GM19463 (cell line): ENCODE results near the gene OCIAD1.
"Not testable (repeated sequence)": the region's sequence is repeated elsewhere in the genome, so short reads cannot be mapped to it uniquely, and the experiment has no call there.

ENCODE experiments used
- ATAC-seq: cut with Tn5 transposase; IDR thresholded peaks from one replicate; pipeline ENCODE4 v1.9.1; 2021; ENCODE audit warnings: mild to moderate bottlenecking, moderate library complexity; ENCODE audit not compliant: unreplicated experiment

OCIAD1 gene

GRCh38 chr4:48816971-48817370 lies 13.9 kb upstream of the OCIAD1 start:
- ATAC-seq = no peak

GRCh38 chr4:48821431-48821830 lies 9.5 kb upstream of the OCIAD1 start:
- not testable (repeated sequence) for ATAC-seq

- no peak for ATAC-seq
These were observed 3.3 kb upstream of the OCIAD1 start for GRCh38 chr4:48827622-48828021.

GRCh38 chr4:48831532-48832030 lies 693 bp downstream of the OCIAD1 start:
- ATAC-seq = no peak

GRCh38 chr4:48832571-48832970 lies 1.7 kb downstream of the OCIAD1 start:
- ATAC-seq = no peak

- no peak for ATAC-seq
These were observed 5.8 kb downstream of the OCIAD1 start for GRCh38 chr4:48836658-48837057.

GRCh38 chr4:48841045-48841827 lies 10.3 kb downstream of the OCIAD1 start:
- ATAC-seq = no peak

GRCh38 chr4:48844843-48845242 lies 14.0 kb downstream of the OCIAD1 start:
- ATAC-seq = no peak

- ATAC-seq = not testable (repeated sequence)
These were observed 17.9 kb downstream of the OCIAD1 start for GRCh38 chr4:48848799-48849198.

DNA sequence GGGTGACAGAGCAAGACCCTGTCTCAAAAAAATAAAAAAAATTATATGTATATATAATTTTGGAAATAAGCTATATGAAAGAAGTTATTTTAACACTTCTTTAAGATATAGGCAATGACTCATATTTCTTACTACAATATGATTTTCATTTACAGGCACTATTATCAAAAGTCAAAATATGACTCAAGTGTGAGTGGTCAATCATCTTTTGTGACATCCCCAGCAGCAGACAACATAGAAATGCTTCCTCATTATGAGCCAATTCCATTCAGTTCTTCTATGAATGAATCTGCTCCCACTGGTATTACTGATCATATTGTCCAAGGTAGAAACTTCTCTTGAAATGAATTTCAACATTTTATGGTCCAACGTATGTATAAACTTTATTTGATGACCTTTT lies 20.8 kb downstream of the OCIAD1 start:
- no peak for ATAC-seq

DNA sequence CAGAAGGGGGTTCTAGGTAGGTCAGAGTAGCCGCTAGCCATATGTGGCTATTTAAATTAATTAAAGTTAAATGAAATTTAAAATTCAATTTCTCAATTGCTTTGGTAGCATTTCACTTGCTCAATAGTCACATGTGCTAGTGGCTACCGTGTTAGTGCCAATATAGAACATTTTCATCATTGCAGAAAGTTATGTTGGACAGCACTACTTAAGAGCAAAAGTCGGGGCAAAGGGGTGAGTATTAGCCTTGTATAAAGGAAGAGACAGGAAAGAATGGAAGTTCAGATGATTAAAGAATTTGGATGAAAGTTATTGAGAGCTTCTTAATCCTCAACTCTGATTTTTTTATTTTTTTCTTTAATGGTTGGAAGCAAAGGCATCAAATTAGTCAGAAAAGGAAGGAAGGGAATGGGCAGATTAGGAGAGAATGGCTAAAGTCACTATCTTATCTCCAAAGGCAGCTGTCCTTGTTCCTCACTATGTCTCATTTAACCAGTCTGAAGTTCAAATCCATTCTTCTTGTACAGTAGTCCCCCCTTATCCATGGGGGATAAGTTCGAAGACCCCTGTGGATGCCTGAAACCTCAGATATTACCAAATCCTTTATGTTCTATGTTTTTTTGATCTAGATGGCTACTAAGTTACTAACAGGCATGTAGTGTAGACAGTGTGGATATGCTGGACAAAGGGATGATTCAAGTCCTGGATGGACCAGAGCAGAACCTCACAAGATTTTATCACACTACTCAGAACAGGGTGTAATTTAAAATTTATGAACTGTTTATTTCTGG lies 22.9 kb downstream of the OCIAD1 start:
- no peak for ATAC-seq

DNA sequence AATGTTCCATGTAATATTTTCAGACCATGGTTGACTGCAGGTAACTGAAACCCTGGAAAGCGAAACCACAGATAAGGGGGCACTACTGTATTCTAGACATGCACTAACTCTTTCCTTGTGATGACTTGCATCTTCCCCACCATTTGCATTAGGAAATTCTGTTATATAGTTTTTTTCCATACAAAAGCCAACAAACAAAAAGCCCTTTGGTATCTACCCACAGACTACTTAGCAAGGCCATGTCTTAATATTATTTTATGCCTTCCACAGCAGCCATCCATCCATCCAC lies 23.5 kb downstream of the OCIAD1 start:
- no peak for ATAC-seq

- no peak for ATAC-seq
These were observed 24.1 kb downstream of the OCIAD1 start for GRCh38 chr4:48854982-48855381.

GRCh38 chr4:48858130-48858529 lies 27.2 kb downstream of the OCIAD1 start:
- no peak for ATAC-seq

GRCh38 chr4:48862038-48862437 lies 31.1 kb downstream of the OCIAD1 start:
- no peak for ATAC-seq

- ATAC-seq = no peak
These were observed 31.8 kb downstream of the OCIAD1 start for GRCh38 chr4:48862661-48863060.

- no peak for ATAC-seq
These were observed 32.8 kb downstream of the OCIAD1 start for GRCh38 chr4:48863728-48864127.

GRCh38 chr4:48864696-48865095 lies 33.8 kb downstream of the OCIAD1 start:
- ATAC-seq = not testable (repeated sequence)

DNA sequence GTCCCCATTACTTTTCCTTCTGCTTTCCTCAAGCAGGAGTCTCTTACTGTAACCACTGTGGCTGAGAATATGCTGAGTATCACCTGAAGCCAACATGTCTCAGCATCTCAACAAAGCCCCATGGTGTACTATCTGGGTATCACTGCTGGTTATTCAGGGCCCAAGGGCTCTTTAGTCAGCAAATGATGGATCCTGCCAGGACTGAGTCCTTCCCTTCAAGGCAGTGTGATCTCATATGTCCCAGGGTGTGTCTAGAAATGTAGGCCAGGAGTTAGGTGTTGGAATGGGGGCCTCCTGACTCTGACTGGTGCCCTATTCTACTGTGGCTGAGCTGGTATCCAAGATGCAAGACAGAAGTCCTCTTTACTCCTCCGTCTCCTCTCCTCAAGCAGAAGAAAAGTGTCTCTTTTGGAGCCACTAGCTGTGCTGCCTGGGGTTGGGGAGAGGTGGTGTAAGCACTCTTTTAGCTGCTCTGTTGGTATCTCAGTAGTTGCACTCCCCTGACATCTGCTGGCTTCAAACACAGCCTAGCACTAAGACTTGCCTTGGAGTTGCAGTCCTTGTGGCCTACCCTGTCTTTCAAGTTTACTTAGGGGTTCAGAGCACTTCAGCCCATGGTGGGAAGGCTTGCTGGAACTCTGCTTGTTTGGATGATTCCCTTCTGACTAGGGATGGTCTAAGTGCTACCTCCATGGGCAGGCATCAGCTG lies 47.1 kb downstream of the OCIAD1 start:
- no peak for ATAC-seq

- ATAC-seq = no peak
These were observed 48.9 kb downstream of the OCIAD1 start for GRCh38 chr4:48879561-48880442.

DNA sequence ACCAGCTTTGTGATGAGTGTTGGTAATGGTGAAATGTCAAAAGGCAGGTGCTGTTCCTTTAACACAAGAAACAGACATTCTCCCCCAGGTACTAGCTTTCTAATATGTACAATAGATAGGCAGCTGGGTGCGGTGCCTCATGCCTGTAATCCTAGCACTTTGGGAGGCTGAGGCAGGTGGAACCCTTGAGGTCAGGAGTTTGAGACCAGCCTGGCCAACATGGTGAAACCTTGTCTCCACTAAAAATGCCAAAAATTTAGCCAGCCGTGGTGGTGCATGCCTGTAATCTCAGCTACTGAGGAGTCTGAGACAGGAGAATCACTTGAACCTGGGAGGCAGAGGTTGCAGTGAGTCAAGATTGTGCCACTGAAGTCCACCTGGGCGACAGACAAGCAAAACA lies 50.8 kb downstream of the OCIAD1 start:
- not testable (repeated sequence) for ATAC-seq
